Stimulated activated CD8-positive, alpha-beta memory T cell treated with anti-CD3 and anti-CD28 coated beads, Interleukin-4, amount 100 ng/mL, for 24 hours (primary cell): ENCODE measurements around the gene C18orf63.
"Not testable (repeated sequence)": the region's sequence is repeated elsewhere in the genome, so short reads cannot be mapped to it uniquely, and the experiment has no call there.

ENCODE experiments used
- DNase-seq: peaks from one replicate; pipeline ENCODE4 v3.0.0-alpha.2; 2020; ENCODE audit warnings: low read depth

Gene C18orf63

DNA sequence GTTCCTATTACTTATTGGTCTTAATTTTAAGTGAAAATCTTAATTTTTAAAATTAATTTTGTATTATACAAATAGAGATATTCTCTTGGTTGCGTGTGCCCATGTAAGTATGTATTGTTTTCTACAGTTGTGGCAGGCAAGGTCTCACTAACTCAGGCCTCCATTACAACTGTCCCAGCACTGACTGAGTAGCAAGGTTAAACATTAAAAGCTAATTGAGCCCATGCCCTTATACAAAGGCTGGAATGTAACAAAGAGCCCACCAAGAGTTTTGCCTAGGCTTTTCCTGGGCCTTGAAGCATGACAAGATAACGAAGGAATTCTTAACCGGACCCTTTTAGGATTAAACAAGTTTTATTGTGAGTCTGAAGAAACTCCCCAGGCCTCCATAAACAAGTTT lies 11.2 kb downstream of the C18orf63 start:
- not testable (repeated sequence) for DNase-seq

DNA sequence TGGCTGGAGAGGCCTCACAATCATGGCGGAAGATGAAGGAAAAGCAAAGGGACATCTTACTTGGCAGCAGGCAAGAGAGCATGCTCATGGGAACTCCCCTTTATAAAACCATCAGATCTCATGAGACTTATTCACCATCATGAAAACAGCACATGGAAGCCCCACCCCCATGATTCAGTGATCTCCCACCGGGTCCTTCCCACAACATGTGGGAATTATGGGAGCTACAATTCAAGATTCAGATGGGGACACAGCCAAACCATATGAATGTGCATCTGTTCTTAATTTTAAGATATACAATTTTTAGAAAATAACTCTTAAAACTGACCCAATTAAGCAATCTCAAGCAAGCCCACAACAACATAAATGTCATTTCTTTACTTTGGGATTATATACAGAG lies 12.6 kb downstream of the C18orf63 start:
- no peak for DNase-seq

DNA sequence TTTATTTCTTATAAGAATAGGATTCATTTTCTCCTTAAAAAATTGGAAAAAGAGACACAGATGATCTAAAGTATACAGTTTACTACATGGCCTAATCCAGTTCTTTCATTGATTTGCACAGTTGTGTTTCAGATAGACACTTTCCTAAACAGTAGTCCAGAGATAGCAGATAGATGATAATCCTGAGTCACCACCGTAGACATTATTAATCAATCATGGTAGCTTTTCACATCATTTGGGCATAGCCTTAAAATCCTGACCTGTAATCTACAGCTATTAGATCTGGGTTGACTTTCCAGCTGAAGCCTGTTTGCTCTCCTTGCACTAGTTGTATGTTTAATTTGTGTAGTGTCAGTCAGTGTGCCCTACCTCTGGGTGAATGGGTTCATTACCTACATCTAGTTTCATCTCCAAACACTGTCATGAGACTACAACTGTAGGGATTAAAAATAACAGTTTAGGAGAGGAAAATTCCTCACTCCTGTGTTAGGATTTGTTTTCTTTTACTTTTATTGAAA lies 14.1 kb downstream of the C18orf63 start:
- DNase-seq = no peak

DNA sequence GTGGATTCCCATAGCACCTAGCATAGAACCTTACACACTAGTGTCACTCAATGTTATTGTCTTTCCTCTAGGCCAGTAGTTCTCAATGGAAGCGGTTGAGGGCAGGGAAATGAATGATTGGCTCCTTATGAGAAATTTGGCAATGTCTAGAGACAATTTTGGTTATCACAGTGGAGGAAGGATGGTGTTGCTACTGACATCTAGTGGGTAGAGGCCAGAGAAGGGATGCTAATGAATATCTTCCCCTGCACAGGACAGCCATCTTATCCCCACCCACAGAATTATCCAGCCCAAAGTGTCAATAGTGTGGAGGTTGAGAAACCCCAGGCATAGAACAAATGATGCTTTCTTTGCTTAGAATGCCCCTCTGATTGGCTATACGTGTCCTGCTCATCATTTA lies 15.8 kb downstream of the C18orf63 start:
- DNase-seq = no peak

DNA sequence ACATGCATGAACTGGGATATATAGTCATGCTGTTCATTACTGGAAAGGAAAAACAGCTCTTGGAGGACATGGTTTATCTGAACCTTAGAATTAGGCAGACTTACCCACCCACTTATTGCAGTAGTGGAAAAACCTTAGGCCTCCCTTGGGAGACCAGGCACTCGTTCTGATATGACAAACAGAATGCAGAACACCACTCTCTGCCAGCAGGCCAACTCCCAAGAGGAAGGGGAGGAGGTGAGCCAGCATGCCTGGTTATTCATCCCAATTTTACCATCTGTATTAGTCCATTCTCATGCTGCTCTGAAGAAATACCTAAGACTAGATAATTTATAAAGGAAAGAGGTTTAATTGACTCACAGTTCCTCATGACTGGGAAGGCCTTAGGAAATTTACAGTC lies 17.5 kb downstream of the C18orf63 start:
- DNase-seq = no peak

DNA sequence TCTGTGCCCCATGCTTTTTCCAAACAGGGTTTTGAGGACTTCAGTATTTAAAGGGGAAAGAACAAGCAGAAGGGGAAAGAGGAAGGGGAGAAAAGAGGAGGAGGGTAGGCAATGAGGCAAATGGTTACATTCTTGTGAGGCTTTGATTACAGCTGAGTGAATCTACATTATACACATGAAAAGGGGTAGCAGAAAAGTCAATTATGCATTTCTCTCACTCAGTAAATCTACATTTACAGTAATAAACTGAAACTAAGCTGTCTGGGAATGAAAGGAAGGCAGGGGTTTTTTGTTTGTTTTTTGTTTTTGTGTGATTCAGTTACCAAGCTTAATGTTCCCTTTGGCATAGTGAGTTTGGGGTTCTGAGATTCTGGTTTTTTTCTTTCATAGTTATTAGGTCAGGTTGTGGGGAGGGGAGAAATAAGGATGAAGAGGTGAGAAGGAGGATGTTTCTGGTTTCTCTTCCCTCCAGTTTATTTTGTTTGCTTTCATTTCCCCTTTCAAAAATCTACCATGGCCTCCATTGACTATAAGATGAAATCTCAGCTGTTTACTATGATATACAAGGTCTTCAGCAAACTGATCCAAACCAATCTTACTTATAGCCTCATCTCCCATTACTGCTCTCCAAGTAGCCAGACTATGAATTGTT lies 18.7 kb downstream of the C18orf63 start:
- DNase-seq = no peak

DNA sequence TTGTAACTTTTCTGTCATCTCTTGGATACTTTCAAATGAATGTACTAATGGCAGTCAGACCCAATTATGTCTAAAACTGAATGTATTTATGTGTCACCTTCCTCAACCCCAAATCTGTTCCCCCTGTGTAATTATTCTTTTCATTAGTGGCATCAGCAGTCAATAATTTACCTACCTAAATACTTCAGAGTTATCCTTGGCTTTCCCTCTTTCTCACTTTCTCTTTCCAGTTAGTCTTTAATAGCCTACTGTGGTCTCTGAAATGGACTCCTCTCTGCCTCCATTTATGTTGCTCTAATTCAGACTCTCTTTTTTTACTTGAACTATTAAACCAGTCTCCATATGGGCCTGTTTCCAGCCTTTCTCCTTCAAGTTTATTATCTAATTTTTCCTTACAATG lies 21.0 kb downstream of the C18orf63 start:
- no peak for DNase-seq

DNA sequence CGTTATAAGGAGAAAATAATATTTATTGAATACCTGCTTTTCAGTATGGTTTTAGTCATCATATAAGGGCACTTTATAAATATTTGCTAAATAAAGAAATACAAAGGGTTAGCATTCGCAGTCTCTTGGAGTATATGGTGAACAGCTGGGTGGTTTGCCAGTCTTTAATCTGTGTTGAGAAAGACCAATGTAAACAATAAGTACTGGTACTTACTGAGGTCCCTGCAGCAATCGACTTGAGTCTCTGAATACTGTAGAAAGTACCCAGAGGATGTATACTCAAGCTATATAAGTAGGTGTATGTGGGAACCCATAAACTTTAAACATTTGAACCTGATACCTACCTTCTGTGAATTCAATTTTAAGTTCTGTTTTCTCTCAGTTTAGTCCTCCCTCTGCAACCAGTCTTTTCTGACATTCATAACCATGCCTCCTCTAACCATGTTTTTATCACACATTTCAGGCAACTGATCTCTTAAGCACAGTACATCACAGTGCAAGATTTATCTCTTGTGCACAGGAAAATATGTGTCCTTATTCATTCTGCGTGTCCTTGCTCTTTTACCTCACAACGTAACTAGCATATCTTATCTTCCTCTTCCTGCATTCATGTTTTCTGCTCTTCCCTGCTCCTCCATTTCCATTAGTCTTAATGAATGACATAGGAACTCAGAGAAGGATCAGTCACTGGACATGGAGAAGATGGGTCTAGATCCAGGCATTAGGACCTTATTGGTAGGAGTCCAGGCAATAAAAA lies 21.7 kb downstream of the C18orf63 start:
- DNase-seq = no peak

DNA sequence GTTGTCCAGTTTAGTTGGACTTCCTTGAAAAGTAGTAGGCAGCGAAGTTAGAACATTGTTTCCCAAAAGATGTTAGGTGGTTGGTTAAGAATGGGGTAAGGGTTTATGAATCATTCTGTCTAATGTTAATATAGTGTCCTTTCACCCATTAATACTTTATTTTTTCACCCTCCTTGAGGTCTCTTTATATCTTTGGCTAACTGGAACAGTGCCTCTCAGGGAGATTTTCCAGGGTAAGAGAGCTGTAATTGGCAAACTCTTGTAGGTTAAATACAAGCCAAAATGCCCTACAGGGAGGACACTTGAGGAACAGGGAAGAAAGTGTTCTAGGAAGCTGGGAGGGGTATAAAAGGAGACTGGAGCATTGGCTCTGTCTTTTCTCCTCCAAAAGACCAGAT lies 22.3 kb downstream of the C18orf63 start:
- no peak for DNase-seq

DNA sequence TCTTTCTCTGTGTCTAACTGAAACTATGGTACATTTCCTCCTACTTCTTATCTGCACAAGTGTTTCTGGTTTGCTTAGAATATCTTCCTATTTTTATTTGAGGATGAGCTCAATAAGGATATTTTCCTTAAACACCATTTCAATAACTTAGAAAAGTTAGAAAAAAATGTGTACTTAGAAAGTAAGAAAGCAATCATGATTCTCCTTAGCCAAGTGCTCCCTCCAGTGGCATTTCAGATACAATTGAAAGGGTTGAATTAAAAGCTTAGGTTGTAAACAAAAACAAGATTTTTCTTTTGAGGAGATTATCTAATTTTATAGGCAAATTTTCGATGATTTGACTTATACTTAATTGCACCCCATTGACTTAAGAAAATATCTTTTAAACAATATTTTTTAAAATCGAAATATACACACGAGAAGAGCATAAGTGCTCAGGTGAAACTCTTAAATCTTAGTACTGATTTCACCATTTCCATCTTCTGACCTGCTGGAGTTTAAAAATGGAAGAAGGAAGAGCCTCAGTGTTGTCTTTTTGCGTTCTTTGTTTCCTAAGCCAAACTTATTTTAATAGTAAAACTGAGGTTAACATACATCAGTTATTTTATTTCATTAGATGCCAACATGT lies 26.9 kb downstream of the C18orf63 start:
- no peak for DNase-seq

DNA sequence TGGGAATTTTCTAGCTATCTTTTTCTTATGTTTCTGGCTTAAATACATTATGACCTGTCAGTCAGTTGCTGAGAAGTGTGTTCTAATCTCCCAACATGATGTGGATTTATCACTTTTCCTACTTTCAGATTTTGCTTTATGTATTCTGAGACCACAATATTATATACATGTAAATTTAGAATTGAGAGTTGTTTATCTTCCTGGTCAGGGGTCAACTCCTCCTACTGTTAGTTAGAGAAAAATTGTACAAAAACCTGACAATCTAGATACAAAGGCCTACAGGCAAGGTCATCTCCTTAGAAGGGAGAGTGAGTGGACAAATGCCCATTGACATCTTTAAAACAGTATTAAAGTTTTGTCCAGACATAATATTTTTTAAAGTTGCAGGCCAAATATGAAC lies 30.6 kb downstream of the C18orf63 start:
- no peak for DNase-seq

DNA sequence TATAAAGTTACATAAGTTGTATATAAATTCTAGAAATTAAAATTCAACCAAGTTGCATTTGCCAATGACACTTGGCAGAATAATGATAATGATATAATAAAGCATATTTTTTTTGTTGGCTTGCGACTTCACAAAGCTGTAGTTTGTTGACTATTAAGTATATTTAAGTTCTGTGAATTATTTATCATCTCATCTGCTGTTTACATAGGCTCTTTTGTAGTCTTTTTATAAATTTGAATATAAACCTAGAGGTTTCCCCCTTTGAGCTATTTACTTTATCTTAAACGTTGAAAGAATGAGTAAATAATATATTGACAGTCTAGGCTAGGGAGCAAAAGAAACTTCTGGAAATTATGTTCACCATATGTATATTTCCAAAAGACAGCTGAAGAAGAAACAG lies 32.9 kb downstream of the C18orf63 start:
- no peak for DNase-seq

DNA sequence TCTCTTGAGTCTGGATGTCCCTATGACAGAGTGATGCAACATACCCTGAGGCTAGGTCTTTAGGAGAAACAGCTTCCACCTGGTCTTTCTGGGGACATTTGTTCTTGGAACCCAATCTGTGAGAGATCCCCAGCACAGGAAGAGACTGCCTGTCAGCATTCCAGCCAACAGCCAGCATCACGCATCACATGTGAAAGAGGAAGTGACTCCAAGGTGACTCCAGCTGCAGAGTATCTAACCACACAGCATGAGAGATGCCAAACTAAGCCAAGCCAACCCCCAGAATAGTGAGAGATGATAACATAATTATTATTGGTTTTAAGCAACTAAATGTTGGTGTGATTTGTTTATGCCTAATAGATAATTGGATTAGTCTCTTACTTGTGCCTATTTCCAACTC lies 35.7 kb downstream of the C18orf63 start:
- DNase-seq = no peak

DNA sequence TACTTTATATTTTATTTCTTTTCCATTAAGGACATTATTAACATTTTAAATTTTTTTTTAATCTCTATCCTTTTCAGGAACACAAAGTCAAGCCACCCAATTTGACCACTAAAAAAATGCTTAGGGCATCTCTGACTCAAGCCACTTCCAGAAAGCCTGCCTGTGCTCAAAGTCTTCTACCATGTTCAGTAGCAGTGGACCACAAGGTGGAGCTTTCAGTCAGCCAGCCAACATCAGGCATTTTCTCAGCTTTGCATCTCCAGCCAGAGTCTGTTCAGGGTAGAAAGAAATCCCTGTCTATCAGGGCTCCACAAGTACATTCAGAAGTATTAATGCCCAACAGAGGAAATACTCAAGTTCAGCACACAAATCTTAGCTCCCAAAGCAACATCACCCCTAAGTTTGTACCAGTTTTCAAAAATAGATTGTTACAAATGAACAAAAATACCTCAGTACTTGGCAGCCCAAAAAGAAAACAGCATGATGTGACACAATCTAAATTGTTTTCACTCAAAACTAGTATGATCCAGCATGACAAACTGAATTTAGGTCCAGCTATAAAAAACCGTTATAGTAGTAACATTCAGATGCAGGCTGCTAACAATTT lies 37.6 kb downstream of the C18orf63 start:
- no peak for DNase-seq

DNA sequence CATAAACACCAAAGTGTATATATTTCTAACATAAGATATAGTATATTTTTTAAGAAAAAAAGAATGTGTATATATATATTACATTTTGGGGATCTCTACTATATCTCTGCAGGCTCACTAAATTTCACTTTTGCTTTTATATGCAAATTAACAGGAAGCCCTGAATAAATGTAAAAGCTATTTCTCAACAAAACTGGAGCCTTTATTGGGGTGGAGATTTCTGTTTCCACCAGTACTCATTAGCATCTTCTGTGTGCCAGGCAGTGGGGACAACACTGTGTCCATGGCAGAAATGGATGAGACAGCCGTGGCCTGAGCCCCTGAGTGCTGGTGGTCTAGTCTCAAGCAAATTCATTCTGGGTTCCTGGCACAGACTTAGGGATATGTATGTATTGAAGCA lies 41.3 kb downstream of the C18orf63 start:
- no peak for DNase-seq

DNA sequence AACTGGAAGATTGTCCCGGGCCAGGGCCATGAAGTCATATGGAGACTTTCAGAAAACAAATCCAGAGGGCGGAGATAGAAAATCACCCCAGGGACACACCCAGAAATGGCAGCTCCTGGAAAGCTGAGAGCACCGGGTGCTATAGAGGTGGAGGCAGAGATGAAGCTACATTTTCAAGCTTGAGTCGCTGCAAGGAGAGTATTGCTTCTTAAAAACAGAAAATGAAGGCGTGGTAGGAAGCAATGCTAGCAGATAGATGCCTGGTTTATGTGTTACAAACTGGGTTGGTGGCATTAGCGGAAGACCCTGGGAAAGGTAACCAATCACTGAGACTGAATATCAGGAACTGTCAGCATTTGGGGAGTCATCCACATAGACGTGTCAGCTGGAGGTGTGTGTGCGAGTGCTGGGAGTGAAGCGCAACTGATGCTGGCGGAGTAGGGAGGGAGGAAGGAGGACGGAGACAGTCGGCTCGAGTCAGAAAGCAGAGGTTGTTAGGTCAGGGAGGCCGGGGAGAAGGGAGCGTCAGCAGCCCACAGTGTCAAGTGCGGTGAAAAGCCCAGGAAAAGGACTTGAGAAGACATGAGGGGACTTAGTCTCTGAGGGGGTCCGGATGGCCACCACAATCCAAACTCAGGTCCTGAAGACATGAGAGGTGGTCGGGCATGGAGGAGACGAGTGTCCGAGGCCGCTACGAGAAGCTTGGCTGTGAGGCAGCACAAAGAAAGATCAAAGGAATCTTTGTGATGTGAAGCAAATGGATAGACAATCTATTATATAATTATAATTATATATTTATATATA lies 45.4 kb downstream of the C18orf63 start:
- DNase-seq = no peak

DNA sequence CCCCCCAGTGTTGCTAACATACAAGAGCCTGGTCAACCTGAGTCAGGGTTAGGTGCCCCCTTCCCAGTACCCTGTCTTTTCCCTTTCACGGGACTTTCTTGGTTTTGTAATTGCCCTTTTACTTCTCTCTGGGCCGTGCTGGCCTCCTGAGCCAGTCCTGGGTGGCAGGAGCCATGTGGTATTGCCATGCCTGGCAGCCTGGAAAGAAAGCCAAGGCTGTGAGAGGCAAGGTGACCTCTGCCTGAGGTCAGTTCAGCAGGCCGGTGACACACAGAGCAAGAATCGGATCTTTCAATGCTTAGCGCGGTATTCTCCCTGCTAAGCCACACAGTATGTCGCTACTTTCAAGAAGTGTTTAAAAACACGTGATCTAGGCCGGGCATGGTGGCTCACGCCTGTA lies 52.3 kb downstream of the C18orf63 start:
- DNase-seq = no peak

DNA sequence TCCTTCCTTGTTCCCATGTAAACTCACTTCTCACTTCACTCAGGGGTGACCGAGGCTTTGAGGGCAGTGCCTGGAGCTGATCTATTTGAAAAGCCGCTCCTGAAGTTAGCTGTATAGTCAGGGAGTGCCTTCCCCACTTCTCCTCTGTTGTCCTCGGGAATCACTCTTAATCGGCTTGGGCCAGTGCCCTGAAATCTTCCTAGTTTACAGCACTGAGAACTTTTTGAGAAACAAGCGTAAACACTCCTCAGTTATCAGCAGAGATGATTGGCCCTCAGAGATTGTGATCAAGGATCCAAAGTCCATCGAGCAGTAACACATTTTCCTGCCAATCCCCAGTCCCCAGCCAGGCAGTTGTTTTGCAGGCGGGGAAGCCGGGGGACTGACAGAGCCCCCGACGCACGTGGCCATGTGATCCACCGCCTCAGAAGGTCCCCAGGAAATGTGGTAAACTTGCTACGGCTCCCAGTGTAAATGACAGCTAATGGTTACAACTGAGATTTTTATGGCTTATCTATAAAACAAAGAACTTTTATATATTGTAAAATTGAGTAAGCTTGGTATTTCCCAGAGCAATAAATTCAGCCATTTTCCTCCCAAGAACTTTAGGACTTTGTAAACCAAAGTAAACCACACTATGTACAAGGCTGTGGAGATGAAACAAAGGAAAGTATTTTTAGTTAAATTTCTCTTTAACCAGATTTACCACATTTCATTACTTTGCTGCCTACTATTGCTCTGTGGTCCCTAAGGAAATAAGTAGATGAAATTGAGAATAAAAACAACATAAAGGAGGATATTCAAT lies 53.5 kb downstream of the C18orf63 start:
- DNase-seq = no peak

DNA sequence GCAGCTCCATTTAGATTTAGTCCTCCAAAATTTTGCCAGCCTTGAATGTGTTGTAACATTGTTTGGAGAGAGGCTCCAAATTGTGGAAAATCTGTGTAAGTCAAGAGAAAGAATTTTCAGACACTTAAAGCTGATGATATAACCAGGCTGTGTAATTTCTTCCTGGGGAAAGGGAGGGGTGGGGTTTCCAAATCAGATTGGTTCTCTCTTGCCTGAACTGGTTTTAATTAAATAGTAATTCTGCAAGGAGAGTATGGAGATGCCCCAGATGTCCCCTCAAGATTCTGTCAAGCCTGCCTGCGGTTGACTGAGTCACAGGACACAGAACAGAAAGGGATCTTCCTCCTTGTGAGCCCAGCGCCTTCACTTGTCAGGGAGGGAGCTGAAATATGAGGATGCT lies 54.5 kb downstream of the C18orf63 start:
- no peak for DNase-seq

DNA sequence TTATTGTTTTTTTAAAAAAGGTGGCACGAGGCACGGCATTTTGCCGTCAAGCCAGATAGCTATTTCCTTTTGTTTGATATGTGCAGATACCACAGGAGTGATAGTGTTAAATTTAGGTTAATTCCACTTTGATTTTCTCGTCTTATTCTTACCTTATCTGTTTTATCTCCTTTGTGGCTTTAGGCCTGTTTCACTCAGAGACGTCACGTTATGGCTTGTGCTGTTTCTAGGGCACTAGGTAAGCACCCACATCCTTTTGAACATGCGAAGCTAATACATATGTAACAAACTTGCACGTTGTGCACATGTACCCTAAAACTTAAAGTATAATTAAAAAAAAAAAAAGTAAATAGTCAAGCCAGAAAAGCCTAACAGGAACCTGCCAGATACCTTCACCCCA lies 57.8 kb downstream of the C18orf63 start:
- no peak for DNase-seq

DNA sequence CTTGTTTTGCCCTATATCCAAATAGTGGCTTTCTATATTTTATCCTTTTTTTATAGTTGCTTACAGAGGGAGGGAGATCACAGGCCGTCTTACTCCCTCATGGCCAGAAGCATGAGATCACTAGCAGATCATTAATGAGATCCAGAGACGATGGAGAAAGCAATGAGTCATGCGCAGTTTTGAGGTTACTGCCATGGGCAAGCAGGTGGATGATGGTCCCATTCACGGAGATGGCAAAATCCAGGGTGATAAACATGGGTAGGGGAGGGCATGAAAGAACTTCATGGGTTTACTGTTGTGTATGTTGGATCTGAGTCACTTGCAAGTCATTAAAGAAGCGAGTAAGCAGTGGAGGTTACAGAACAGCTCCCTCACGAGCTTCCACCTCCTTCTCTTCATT lies 60.4 kb downstream of the C18orf63 start:
- no peak for DNase-seq
